Stimulated activated CD8-positive, alpha-beta memory T cell treated with anti-CD3 and anti-CD28 coated beads, Interleukin-7, amount 100 ng/mL, for 1 hour (primary cell): Measurements from ENCODE around the gene TMCC1.
"Not testable (repeated sequence)": the region's sequence is repeated elsewhere in the genome, so short reads cannot be mapped to it uniquely, and the experiment has no call there.

ENCODE experiments used
- DNase-seq, 2 donors: peaks; one replicate each; pipeline ENCODE4 v3.0.0-alpha.2; 2020; ENCODE audit warnings: low read depth in 2 of 2

Gene TMCC1

GRCh38 chr3:129611446-129611800 lies 282.1 kb downstream of the TMCC1 start:
- DNase-seq, result no peak

DNA sequence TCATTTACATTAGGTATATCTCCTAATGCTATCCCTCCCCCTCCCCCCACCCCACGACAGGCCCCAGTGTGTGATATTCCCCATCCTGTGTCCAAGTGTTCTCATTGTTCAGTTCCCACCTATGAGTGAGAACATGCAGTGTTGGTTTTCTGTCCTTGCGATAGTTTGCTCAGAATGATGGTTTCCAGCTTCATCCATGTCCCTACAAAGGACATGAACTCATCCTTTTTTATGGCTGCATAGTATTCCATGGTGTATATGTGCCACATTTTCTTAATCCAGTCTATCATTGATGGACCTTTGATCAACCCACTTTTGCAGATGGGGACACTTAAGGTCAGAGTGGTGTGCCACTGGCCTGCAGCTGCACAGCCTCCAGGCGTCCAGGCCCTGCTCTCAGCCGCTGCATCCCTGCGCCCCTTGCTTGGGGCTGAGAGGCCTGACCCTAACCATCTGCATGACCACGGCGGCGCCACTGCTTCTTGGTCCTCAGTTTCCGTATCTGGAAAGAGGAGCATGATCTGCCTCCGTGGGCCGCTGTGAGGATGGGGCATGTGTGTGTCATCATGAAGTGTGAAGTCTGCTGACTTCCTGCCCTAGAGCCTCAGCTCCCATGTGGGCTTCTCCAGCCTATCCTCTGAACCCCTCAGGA lies 282.6 kb downstream of the TMCC1 start:
- DNase-seq, result not testable (repeated sequence)

DNA sequence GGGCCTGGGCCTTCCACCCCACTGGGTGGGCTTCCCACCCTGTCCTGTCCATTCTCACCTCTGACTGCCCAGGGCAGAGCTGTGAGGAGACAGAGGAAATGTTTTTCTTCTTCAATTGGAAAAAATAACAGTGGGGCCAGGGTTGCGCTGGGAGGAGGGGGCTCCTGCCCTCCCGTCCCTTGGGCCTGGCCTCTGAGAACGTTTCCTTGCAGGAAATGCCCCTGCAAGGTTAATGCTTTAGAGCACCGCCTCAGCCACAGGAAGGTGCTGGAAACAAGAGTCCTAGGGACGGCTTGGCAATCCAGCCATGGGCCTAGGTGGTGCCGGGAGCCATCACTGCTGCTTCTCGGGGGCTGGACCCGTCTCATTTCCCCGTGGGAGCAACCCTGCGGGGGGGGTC lies 283.2 kb downstream of the TMCC1 start:
- no peak for DNase-seq

DNA sequence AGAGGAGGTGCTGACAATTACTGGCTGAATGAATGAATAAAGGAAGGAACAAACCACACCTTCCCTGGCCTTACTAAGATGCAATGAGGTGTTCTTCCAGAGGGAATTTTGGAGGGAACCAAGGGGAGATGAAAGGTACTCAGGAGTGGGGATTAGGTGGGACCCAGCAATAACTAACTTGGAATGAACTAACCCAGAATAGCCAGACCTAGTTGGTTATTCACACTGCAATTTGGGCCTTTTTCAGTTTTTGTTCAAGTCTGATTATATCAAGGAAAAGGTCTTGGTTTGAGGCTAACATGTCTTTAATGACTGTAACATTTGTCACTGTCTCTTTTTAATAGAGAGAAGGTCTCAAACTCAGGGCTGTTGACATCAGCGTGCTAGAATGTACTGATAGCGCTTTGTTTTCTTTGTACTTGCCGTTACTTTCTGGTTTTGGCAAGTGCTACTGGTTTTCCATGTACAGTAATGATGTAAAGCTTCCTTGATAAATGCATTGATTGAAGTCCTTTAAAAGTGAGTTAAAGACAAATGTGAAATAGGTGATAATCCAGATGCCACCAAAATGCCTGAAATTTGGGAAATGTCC lies 283.8 kb downstream of the TMCC1 start:
- DNase-seq, result no peak

DNA sequence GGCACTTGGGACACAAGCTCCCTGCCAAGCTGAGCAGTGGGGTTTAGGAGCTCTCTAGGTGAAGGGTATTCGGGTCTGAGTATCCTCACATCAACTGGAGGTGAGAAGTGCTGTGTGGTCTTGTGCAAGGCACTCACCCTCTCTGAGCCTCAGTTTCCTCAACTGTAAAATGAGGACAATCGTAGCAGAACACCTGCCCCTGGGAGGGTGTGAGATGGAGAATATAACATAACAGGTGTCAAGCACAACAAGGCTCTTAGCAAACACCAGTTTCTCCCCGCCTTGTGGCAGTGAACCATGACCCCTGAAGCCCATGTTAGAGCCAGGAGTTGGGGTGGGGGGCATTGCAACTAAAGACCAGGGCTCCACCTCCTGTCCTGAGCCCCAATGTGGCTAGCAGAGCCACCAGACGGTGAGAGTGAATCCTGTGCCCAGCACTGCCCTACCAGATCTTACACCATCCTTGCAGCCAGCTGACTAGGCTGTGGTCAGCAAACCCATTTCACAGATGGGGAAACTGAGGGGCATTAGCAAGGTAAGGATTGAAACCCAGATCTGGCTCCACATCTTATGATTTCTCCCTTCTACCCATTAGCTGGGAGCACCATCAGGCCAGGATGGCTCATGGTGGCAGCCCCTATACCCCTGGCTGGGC lies 284.4 kb downstream of the TMCC1 start:
- no peak for DNase-seq

- DNase-seq, result no peak
Measured at GRCh38 chr3:129608087-129608935, 285.2 kb downstream of the TMCC1 start.

DNA sequence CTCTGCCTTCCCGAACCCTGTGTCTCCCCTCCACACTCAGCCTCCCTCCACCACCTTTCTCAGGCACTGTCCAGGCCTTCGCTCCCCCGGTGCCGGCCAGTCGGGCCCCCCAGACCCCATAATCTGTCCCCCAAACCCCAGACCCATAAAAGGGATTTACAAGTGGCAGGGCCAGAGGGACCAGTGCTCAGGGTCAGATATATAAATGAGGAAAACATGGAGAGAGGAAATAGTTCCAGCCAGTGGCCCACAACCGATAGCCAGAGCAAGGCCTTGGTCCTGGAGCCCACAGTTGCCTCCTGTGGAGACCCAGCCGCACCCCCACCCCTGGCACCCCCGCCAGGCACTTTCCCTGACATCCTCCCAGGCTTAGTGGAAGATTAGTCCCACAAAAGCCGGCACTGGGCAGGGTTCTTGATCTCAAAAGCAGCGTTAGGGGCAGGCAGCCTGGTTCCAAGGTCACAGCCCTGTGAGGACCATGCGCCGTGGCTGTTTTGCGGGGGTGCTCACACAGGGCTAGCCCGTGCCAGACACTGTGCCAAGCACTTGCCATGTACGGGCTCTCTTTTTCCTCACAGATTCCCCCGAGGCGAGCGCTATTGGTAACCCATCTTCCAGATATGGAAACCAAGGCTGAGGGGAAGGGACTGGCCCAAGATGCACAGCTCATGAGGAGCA lies 286.0 kb downstream of the TMCC1 start:
- DNase-seq, result no peak

DNA sequence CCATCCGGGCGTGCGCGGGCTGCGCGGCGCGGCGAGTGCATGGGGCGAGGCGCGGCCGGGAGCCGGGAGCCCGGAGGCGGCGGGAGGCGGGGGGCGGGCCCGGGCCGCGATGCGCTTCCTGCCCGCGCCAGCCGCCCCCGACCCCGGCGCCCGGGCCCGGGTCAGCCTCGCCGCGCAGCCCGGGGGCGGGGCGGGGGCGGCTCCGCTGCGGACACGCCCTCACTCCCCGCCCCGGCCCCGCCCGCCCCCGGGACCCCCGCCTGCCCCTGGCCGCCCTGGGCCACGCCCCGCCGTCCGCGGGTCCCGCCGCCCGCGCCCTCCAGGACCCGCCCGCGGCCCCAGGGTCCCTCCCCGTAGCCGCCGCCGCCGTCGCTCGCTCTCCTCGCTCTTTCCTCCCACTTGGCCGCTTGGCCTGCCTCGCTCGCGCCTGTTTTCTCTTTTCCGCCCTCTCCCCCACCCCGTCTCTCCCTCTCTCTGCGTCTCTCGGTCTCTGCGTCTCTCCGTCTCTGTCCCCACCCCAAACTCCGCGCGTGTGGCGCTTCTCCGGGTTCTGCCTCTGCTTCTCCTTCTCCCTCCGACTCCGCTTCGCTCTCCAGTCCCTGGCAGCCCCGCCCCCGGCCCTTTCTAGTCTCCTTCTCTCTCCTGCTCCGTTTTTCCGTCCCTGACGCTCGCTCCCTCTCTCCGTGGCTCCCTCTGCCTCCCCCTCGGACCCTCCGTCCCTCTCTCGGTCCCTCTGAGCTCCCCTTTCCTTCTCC lies 286.7 kb downstream of the TMCC1 start, which contains the start of gene PLXND1:
Gene PLXND1 (minus strand): TSS at position 41 of the 755 bp plus-strand sequence. CDS start 37 bp downstream, at position 4.
- DNase-seq, result no peak

GRCh38 chr3:129605922-129606635 lies 287.4 kb downstream of the TMCC1 start:
- no peak for DNase-seq

- no peak for DNase-seq
Measured at GRCh38 chr3:129605203-129605921, 288.1 kb downstream of the TMCC1 start.

DNA sequence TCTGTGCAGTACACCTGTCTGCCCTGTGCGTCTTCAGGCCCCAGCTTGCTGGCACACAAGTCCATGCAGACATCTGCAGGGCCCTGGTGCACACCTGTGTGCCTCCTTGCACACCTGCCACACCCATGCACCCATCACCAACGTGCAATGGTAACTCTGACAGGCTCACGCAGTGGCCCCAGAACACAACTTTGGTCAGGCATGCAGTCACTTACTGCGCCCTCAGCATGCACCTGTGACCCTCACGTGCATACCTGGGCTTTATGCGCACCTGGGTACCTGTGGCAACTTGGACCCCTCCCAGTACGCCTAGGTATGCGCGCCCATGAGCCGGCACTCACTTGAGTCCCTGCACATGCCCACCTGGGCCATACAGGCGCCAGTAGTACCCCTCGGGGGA lies 288.7 kb downstream of the TMCC1 start:
- DNase-seq, result no peak

DNA sequence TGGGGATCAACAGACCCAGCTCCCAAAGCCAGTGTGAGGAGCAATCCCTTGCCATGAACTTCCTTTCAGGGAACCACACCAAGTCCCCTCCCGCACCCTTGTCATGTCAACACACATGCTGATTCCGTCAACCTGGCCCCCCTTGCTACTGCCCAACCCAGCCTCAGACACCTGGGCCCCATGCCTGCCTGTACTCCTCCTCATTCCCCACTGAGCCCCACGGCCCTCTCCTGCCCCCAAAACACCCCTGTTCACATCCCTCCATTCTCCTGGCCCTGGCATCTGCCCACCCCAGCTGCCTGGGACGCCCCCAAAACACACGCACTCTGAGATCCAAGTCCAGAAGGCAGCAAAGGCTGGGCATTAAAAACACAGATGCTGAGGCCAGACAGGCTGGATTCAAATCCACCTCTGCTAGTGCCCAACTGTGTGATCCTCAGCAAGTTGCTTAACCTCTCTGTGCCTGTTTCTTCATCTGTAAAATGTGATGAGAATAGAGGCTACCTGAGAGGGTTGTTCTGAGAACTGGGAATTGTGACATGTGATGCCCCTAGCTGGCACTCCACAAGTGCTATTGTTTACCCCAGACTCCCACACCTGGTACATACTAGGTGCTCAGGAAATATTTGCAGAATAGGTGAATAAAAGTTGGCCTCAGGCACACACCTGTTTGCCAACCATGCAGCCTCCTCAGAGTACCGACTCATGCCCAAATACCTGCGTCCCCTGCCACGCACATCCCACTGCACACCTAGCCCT lies 289.3 kb downstream of the TMCC1 start:
- no peak for DNase-seq

GRCh38 chr3:129603561-129603942 lies 290.0 kb downstream of the TMCC1 start:
- DNase-seq, result no peak

- DNase-seq, result no peak
Measured at GRCh38 chr3:129602730-129603560, 290.6 kb downstream of the TMCC1 start.

- DNase-seq, result no peak
Measured at GRCh38 chr3:129602309-129602708, 291.2 kb downstream of the TMCC1 start.

GRCh38 chr3:129601713-129602112 lies 291.8 kb downstream of the TMCC1 start:
- DNase-seq, result no peak

DNA sequence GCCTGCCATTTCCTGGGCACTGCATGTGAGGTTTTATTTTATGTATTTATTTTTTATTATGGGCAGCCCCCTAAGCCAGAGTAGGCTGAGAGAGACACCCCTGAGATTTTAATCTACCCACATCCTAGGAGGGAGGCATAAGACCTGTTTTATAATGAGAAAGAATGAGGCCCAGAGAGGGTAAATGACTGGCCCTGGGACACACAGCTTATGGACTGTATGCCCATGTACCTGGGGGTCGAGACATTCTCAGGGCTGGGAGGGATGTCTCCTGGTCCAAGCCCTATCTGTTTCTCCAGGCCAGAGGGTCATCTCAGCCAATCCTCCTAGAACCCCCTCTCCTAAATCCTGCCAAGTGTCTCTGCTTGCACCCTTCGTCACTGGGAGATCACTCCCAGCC lies 293.2 kb downstream of the TMCC1 start:
- DNase-seq, result no peak

GRCh38 chr3:129599607-129600006 lies 293.9 kb downstream of the TMCC1 start:
- no peak for DNase-seq
